ENCODE data around the gene CPT1B.

DNA sequence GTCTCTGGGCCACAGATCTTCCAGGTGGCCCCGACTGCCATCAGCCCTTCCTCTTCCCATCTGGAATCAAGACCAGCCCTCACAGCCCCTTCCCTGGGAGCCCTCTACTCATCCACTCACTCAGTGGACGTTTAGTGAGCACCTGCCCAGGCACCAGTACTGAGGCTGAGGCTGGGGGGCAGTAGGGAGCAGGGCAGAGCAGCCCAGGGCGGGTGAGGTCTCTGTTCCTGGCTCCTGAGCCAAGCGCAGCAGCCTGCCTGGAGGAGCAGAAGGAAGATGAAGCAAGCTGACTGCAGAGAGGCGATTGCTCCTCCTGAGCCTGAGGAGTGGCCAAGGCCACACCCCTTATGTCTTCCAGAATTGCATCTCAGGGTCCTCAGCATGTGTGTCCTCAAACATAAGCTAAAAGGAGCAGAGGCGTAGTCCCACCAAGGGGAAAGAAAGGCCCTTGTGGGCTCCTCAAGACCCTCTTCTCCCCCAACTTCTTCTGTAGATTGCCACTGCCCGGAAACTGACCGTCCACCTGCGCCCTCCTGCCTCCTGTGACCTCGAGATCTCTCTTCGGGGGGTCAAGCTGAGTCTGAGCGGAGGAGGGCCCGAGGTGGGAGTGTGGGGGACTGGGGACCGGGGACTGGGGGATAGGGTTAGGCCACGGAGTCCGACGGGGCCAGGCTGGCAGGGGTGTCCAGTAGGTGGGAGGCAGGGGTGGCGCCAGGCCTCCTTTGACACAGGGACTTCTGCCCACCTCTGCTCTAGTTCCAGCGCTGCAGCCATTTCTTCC is 28.1 kb upstream of the CPT1B start:
- TF ChIP-seq, protein P1, sequence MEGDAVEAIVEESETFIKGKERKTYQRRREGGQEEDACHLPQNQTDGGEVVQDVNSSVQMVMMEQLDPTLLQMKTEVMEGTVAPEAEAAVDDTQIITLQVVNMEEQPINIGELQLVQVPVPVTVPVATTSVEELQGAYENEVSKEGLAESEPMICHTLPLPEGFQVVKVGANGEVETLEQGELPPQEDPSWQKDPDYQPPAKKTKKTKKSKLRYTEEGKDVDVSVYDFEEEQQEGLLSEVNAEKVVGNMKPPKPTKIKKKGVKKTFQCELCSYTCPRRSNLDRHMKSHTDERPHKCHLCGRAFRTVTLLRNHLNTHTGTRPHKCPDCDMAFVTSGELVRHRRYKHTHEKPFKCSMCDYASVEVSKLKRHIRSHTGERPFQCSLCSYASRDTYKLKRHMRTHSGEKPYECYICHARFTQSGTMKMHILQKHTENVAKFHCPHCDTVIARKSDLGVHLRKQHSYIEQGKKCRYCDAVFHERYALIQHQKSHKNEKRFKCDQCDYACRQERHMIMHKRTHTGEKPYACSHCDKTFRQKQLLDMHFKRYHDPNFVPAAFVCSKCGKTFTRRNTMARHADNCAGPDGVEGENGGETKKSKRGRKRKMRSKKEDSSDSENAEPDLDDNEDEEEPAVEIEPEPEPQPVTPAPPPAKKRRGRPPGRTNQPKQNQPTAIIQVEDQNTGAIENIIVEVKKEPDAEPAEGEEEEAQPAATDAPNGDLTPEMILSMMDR (IDR thresholded peaks at IDR 0.05; ENCODE audit: borderline replicate concordance, extremely low read depth, low read length, poor library complexity, severe bottlenecking), result peak; percentile 35
- TF ChIP-seq EZH2 (IDR thresholded peaks at IDR 0.05; ENCODE audit: borderline replicate concordance, low read depth, low read length, severe bottlenecking), result no peak

All from DND-41 (cell line).